Measurements from ENCODE around the gene LRMDA. TPM values are rescaled to one million over a fixed set of nuclear protein-coding genes. Genes with fewer than 3 reads are reported as not detected.

Gene LRMDA
- total RNA-seq, 2 experiments from 2014 or later: not detected

GRCh38 chr10:75441196-75441595 is 9.8 kb downstream of the LRMDA start:
- CTCF ChIA-PET: no interaction called here
- Histone ChIP-seq H3K27me3 (ENCODE audit: control insufficient read depth in 1 of 2, insufficient read depth in 2 of 2, low read length in 2 of 2) (peaks cover 0 to 7% of the 10 kb centered on the region in 2 experiments), H3K4me3 (ENCODE audit: low read length) (no peak overlapping the region), H3K4me1 (ENCODE audit: insufficient read depth, low read length) (no peaks in the 10 kb centered on the region), H3K36me3 (ENCODE audit: insufficient read depth, low read length) (no peaks in the 10 kb centered on the region), H3K27ac (ENCODE audit: low read depth in 1 of 2, low read length in 2 of 2) (no peak overlapping the region), H3K9me3 (ENCODE audit: control insufficient read depth in 1 of 2, insufficient read depth in 1 of 2, low read length in 2 of 2) (peaks cover 3 to 19% of the 10 kb centered on the region in 2 experiments)
- Mint-ChIP-seq H3K4me3 (no peak overlapping the region), H3K27me3 (peaks cover 29% of the 10 kb centered on the region), H3K27ac (no peak overlapping the region), H3K36me3 (ENCODE audit: low read depth) (no peaks in the 10 kb centered on the region), H3K9me3 (peaks cover 7% of the 10 kb centered on the region), H3K4me1 (ENCODE audit: low read depth) (no peaks in the 10 kb centered on the region)
- DNase-seq: no peak
- no peak for TF ChIP-seq CTCF (IDR thresholded peaks at IDR 0.05)
- intact Hi-C loops (cut with DNase I, micrococcal nuclease): no loop called here
- no peak for ATAC-seq (ENCODE audit: poor library complexity)
- POLR2A ChIA-PET: no interaction called here

- POLR2A ChIA-PET: no interaction called here
- no peak overlapping the region for H3K4me3 Mint-ChIP-seq
- Histone ChIP-seq H3K9me3 (ENCODE audit: control insufficient read depth in 1 of 2, insufficient read depth in 1 of 2, low read length in 2 of 2) (peaks cover 3 to 19% of the 10 kb centered on the region in 2 experiments), H3K27ac (ENCODE audit: low read depth in 1 of 2, low read length in 2 of 2) (no peak overlapping the region), H3K4me1 (ENCODE audit: insufficient read depth, low read length) (no peaks in the 10 kb centered on the region), H3K27me3 (ENCODE audit: control insufficient read depth in 1 of 2, insufficient read depth in 2 of 2, low read length in 2 of 2) (peaks cover 0 to 7% of the 10 kb centered on the region in 2 experiments), H3K4me3 (ENCODE audit: low read length) (no peak overlapping the region), H3K36me3 (ENCODE audit: insufficient read depth, low read length) (no peaks in the 10 kb centered on the region)
- H3K9me3 Mint-ChIP-seq: peaks cover 10% of the 10 kb centered on the region
- intact Hi-C loops (cut with DNase I, micrococcal nuclease): no loop called here
- no peak for TF ChIP-seq CTCF (IDR thresholded peaks at IDR 0.05)
- no peaks in the 10 kb centered on the region for H3K36me3 Mint-ChIP-seq (ENCODE audit: low read depth)
- no peak overlapping the region for H3K27ac Mint-ChIP-seq
- ATAC-seq (ENCODE audit: poor library complexity) (no peak), DNase-seq (no peak)
- CTCF ChIA-PET: interaction anchor here (1.2 kb wide), 1 partner anchor 9 kb away, joined by 3 read pairs; no protein-coding TSS in a partner anchor
- no peaks in the 10 kb centered on the region for H3K4me1 Mint-ChIP-seq (ENCODE audit: low read depth)
- H3K27me3 Mint-ChIP-seq: peaks cover 32% of the 10 kb centered on the region
Observed at GRCh38 chr10:75441682-75442081, 10.3 kb downstream of the LRMDA start.

GRCh38 chr10:75443362-75443761 is 11.9 kb downstream of the LRMDA start:
- POLR2A ChIA-PET: no interaction called here

More at GRCh38 chr10:75443362-75443761, 11.9 kb downstream of the LRMDA start:
- Histone ChIP-seq H3K36me3 (ENCODE audit: insufficient read depth, low read length) (no peaks in the 10 kb centered on the region), H3K9me3 (ENCODE audit: control insufficient read depth in 1 of 2, insufficient read depth in 1 of 2, low read length in 2 of 2) (peaks cover 3 to 19% of the 10 kb centered on the region in 2 experiments), H3K27me3 (ENCODE audit: control insufficient read depth in 1 of 2, insufficient read depth in 2 of 2, low read length in 2 of 2) (peaks cover 0 to 7% of the 10 kb centered on the region in 2 experiments), H3K4me3 (ENCODE audit: low read length) (no peak overlapping the region), H3K4me1 (ENCODE audit: insufficient read depth, low read length) (no peaks in the 10 kb centered on the region), H3K27ac (ENCODE audit: low read depth in 1 of 2, low read length in 2 of 2) (no peak overlapping the region)
- Mint-ChIP-seq H3K27ac (no peak overlapping the region), H3K4me1 (ENCODE audit: low read depth) (no peaks in the 10 kb centered on the region), H3K27me3 (peaks cover 37% of the 10 kb centered on the region), H3K36me3 (ENCODE audit: low read depth) (no peaks in the 10 kb centered on the region), H3K9me3 (peaks cover 12% of the 10 kb centered on the region), H3K4me3 (no peak overlapping the region)
- ATAC-seq (ENCODE audit: poor library complexity) (no peak), DNase-seq (no peak)
- intact Hi-C loops (cut with DNase I, micrococcal nuclease): no loop called here
- CTCF ChIA-PET: no interaction called here
- no peak for TF ChIP-seq CTCF (IDR thresholded peaks at IDR 0.05)
